Ishikawa (cell line): ENCODE data around the gene GNPTAB.

Source experiments
- EP300 ChIP-seq: IDR thresholded peaks from 2 replicates; pipeline ENCODE4 v1.6.1; 2012; ENCODE audit warnings: borderline replicate concordance
- RAD21 ChIP-seq: IDR thresholded peaks from 2 replicates; pipeline ENCODE4 v1.6.1; 2012; ENCODE audit warnings: low read depth

- TF ChIP-seq EP300 (no peak), RAD21 (no peak)
These were observed 111.2 kb downstream of the GNPTAB start for GRCh38 chr12:101719566-101719965.
